T-helper 17 cell (primary cell): ENCODE results near the gene FERMT3. TPM values are rescaled to one million over a fixed set of nuclear protein-coding genes. Genes with fewer than 3 reads are reported as not detected.

Experiments
- ATAC-seq: fragments of 150-1000 bp; cut with Tn5 transposase; 2 replicates; pipeline ENCODE4 v1.10.0; 2021; ENCODE audit warnings: mild to moderate bottlenecking, moderate library complexity
- DNase-seq, 3 donors: peaks; one replicate each; pipeline versions ENCODE4 v3.0.0 to v3.0.0-alpha.2; 2020 to 2021
- H3K9me3 ChIP-seq: one replicate; pipeline ENCODE4 v1.7.0; 2013; ENCODE audit warnings: low read length, mild to moderate bottlenecking; ENCODE audit not compliant: control insufficient read depth, poor library complexity, severe bottlenecking
- H3K27ac Mint-ChIP-seq: one replicate; pipeline ENCODE4 v1.8.0; 2022; ENCODE audit warnings: mild to moderate bottlenecking, moderate library complexity, mixed read lengths
- H3K27me3 Mint-ChIP-seq: one replicate; pipeline ENCODE4 v1.8.0; 2022; ENCODE audit warnings: mixed read lengths
- H3K36me3 Mint-ChIP-seq: one replicate; pipeline ENCODE4 v1.8.0; 2022; ENCODE audit warnings: low read depth, mixed read lengths
- H3K4me1 Mint-ChIP-seq: one replicate; pipeline ENCODE4 v1.8.0; 2022; ENCODE audit warnings: mild to moderate bottlenecking, mixed read lengths
- H3K4me3 Mint-ChIP-seq: one replicate; pipeline ENCODE4 v1.8.0; 2022; ENCODE audit warnings: mild to moderate bottlenecking, moderate library complexity, mixed read lengths
- total RNA-seq, 4 donors: library from RNA in 2 of 4; stranded (reverse) in 2 of 4; gene quantifications; one replicate each; pipeline ENCODE4 v1.2.3 and lab custom pipeline; 2022 to 2026

FERMT3 gene
- total RNA-seq, 2 donors from 2014 or later: 151 to 182 TPM

- Mint-ChIP-seq H3K4me1 (peaks cover 19% of the 10 kb centered on the region), H3K36me3 (peaks cover 5% of the 10 kb centered on the region), H3K27ac (no peak overlapping the region), H3K27me3 (no peaks in the 10 kb centered on the region), H3K4me3 (no peak overlapping the region)
- no peak for DNase-seq
- no peak for ATAC-seq
- H3K9me3 ChIP-seq: no peaks in the 10 kb centered on the region
These were observed 48.9 kb downstream of the FERMT3 start for GRCh38 chr11:64255135-64256128.

- H3K9me3 ChIP-seq: no peaks in the 10 kb centered on the region
- Mint-ChIP-seq H3K27ac (no peak overlapping the region), H3K4me3 (no peak overlapping the region), H3K27me3 (no peaks in the 10 kb centered on the region), H3K4me1 (peaks cover 17% of the 10 kb centered on the region), H3K36me3 (peaks cover 5% of the 10 kb centered on the region)
- ATAC-seq (no peak), DNase-seq (no peak)
These were observed 49.8 kb downstream of the FERMT3 start for GRCh38 chr11:64256300-64256699.

GRCh38 chr11:64258356-64258755 lies 51.8 kb downstream of the FERMT3 start:
- peaks cover 5% of the 10 kb centered on the region for H3K36me3 Mint-ChIP-seq
- no peaks in the 10 kb centered on the region for H3K9me3 ChIP-seq
- DNase-seq (no peak), ATAC-seq (no peak)
- no peak overlapping the region for H3K27ac Mint-ChIP-seq
- H3K4me1 Mint-ChIP-seq: peaks cover 13% of the 10 kb centered on the region
- H3K27me3 Mint-ChIP-seq: no peaks in the 10 kb centered on the region
- no peak overlapping the region for H3K4me3 Mint-ChIP-seq

GRCh38 chr11:64258946-64259532 lies 52.5 kb downstream of the FERMT3 start:
- peak overlapping the region; percentile 86 for H3K27ac Mint-ChIP-seq

GRCh38 chr11:64259533-64260067 lies 53.1 kb downstream of the FERMT3 start:
- H3K36me3 Mint-ChIP-seq: peaks cover 5% of the 10 kb centered on the region

More at GRCh38 chr11:64258946-64259532, 52.5 kb downstream of the FERMT3 start:
- ATAC-seq (no peak), DNase-seq (no peak)
- Mint-ChIP-seq H3K4me3 (no peak overlapping the region), H3K27me3 (no peaks in the 10 kb centered on the region), H3K36me3 (peaks cover 5% of the 10 kb centered on the region), H3K4me1 (peaks cover 13% of the 10 kb centered on the region)
- H3K9me3 ChIP-seq: no peaks in the 10 kb centered on the region

GRCh38 chr11:64260147-64260708 lies 53.7 kb downstream of the FERMT3 start:
- Mint-ChIP-seq H3K4me1 (peaks cover 13% of the 10 kb centered on the region), H3K27ac (peak overlapping the region; percentile 86), H3K27me3 (no peaks in the 10 kb centered on the region), H3K36me3 (peaks cover 5% of the 10 kb centered on the region), H3K4me3 (no peak overlapping the region)
- DNase-seq (no peak), ATAC-seq (no peak)
- no peaks in the 10 kb centered on the region for H3K9me3 ChIP-seq

More at GRCh38 chr11:64259533-64260067, 53.1 kb downstream of the FERMT3 start:
- ATAC-seq (peak; percentile 35), DNase-seq (no peak)
- H3K9me3 ChIP-seq: no peaks in the 10 kb centered on the region
- Mint-ChIP-seq H3K4me1 (peaks cover 13% of the 10 kb centered on the region), H3K27me3 (no peaks in the 10 kb centered on the region), H3K4me3 (no peak overlapping the region), H3K27ac (peak overlapping the region; percentile 86)

- no peaks in the 10 kb centered on the region for H3K9me3 ChIP-seq
- H3K4me3 Mint-ChIP-seq: no peak overlapping the region
- H3K27me3 Mint-ChIP-seq: no peaks in the 10 kb centered on the region
- H3K4me1 Mint-ChIP-seq: peaks cover 13% of the 10 kb centered on the region
- H3K27ac Mint-ChIP-seq: no peak overlapping the region
- H3K36me3 Mint-ChIP-seq: peaks cover 5% of the 10 kb centered on the region
- DNase-seq (no peak), ATAC-seq (no peak)
These were observed 55.1 kb downstream of the FERMT3 start for GRCh38 chr11:64261556-64262080.

GRCh38 chr11:64262271-64263002 lies 55.9 kb downstream of the FERMT3 start:
- Mint-ChIP-seq H3K4me3 (no peak overlapping the region), H3K4me1 (peaks cover 13% of the 10 kb centered on the region), H3K36me3 (peaks cover 5% of the 10 kb centered on the region), H3K27me3 (no peaks in the 10 kb centered on the region), H3K27ac (peak overlapping the region; percentile 16)
- DNase-seq: no peak
- ATAC-seq: no peak
- no peaks in the 10 kb centered on the region for H3K9me3 ChIP-seq

- peaks cover 5% of the 10 kb centered on the region for H3K36me3 Mint-ChIP-seq
- H3K4me3 Mint-ChIP-seq: no peak overlapping the region
- H3K9me3 ChIP-seq: no peaks in the 10 kb centered on the region
- DNase-seq: no peak
- H3K27ac Mint-ChIP-seq: peak overlapping the region; percentile 16
- ATAC-seq: no peak
- H3K27me3 Mint-ChIP-seq: no peaks in the 10 kb centered on the region
- H3K4me1 Mint-ChIP-seq: peaks cover 16% of the 10 kb centered on the region
These were observed 56.8 kb downstream of the FERMT3 start for GRCh38 chr11:64263021-64263946.

GRCh38 chr11:64263947-64264317 lies 57.4 kb downstream of the FERMT3 start:
- Mint-ChIP-seq H3K4me3 (no peak overlapping the region), H3K4me1 (peaks cover 23% of the 10 kb centered on the region), H3K27me3 (no peaks in the 10 kb centered on the region), H3K36me3 (peaks cover 5% of the 10 kb centered on the region), H3K27ac (no peak overlapping the region)
- H3K9me3 ChIP-seq: no peaks in the 10 kb centered on the region
- ATAC-seq (no peak), DNase-seq (no peak)

- Mint-ChIP-seq H3K27me3 (no peaks in the 10 kb centered on the region), H3K36me3 (peaks cover 3% of the 10 kb centered on the region), H3K4me1 (peaks cover 23% of the 10 kb centered on the region), H3K27ac (no peak overlapping the region), H3K4me3 (no peak overlapping the region)
- DNase-seq: no peak
- no peaks in the 10 kb centered on the region for H3K9me3 ChIP-seq
- no peak for ATAC-seq
These were observed 57.9 kb downstream of the FERMT3 start for GRCh38 chr11:64264371-64264852.
